Adrenal gland (tissue), 5 donors: ENCODE results near the gene ZNF619.

ENCODE experiments used
- CTCF ChIP-seq, 6 experiments: fragments of 450-650 bp in 4 of 6; fragments of 200-600 bp in 2 of 6; sonication (generic) in 1 of 6; IDR thresholded peaks; 1 replicate in 5 of 6; 2 replicates in 1 of 6; pipeline versions ENCODE4 v1.5.1 to v1.8.0; 2016 to 2021; ENCODE audit warnings: antibody characterized with exemption in 6 of 6, mild to moderate bottlenecking in 2 of 6, moderate library complexity in 1 of 6
- POLR2A ChIP-seq, 2 donors: fragments of 450-650 bp; IDR thresholded peaks; one replicate each; pipeline ENCODE4 v1.6.1; 2017; ENCODE audit warnings: antibody characterized with exemption in 2 of 2, mild to moderate bottlenecking in 2 of 2, moderate library complexity in 1 of 2
- donor health status: DM: no; HTN: no; CAD: no.

DNA sequence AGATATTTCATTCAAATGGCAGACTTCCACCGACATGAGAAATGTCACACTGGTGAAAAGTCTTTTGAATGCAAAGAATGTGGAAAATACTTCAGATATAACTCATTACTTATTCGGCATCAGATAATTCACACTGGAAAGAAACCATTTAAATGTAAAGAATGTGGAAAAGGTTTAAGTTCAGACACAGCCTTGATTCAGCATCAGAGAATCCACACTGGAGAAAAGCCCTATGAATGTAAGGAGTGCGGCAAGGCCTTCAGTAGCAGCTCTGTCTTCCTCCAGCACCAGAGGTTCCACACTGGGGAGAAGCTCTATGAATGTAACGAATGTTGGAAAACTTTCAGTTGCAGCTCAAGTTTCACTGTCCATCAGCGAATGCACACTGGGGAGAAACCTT lies 39.3 kb downstream of the ZNF619 start:
- no peak for TF ChIP-seq CTCF (IDR thresholded peaks at IDR 0.05)
- TF ChIP-seq POLR2A (IDR thresholded peaks at IDR 0.05) = no peak
